Mesenchymal stem cell (in vitro differentiated cells and primary cell): ENCODE results near the gene BCL2L11.

Source experiments
- DNase-seq: peaks from one replicate; pipeline ENCODE4 v3.0.0-alpha.2; 2013
- H2AFZ ChIP-seq: one replicate; pipeline ENCODE4 v1.6.1; 2013; ENCODE audit warnings: low read depth, mild to moderate bottlenecking, control low read depth, inconsistent platforms, low read length, moderate library complexity
- H2AK5ac ChIP-seq: 2 replicates; pipeline ENCODE4 v1.6.1; 2013; ENCODE audit warnings: low read length, moderate library complexity, mild to moderate bottlenecking, inconsistent platforms; ENCODE audit not compliant: severe bottlenecking
- H2BK120ac ChIP-seq: one replicate; pipeline ENCODE4 v1.6.1; 2013; ENCODE audit warnings: low read depth, mild to moderate bottlenecking, inconsistent platforms, low read length, moderate library complexity
- H2BK12ac ChIP-seq, 2 experiments: one replicate each; pipeline ENCODE4 v1.6.1; 2013; ENCODE audit warnings: inconsistent platforms in 2 of 2, low read length in 2 of 2, mild to moderate bottlenecking in 2 of 2, moderate library complexity in 2 of 2, control low read depth in 1 of 2
- H2BK15ac ChIP-seq: one replicate; pipeline ENCODE4 v1.6.1; 2013; ENCODE audit warnings: mild to moderate bottlenecking, low read depth, inconsistent platforms; ENCODE audit not compliant: poor library complexity, severe bottlenecking
- H2BK5ac ChIP-seq: 2 replicates; pipeline ENCODE4 v1.6.1; 2013; ENCODE audit warnings: low read depth, mild to moderate bottlenecking, low read length, control low read depth, inconsistent platforms; ENCODE audit not compliant: poor library complexity, severe bottlenecking
- H3K14ac ChIP-seq, 2 experiments: one replicate each; pipeline ENCODE4 v1.6.1; 2013; ENCODE audit warnings: inconsistent platforms in 2 of 2, low read length in 2 of 2, control low read depth in 1 of 2, mild to moderate bottlenecking in 1 of 2, moderate library complexity in 1 of 2
- H3K18ac ChIP-seq, 2 experiments: one replicate each; pipeline ENCODE4 v1.6.1; 2013; ENCODE audit warnings: inconsistent platforms in 2 of 2, low read length in 2 of 2, control low read depth in 1 of 2, low read depth in 1 of 2, mild to moderate bottlenecking in 1 of 2
- H3K23ac ChIP-seq, 2 experiments: one replicate each; pipeline ENCODE4 v1.6.1; 2013; ENCODE audit warnings: inconsistent platforms in 2 of 2, low read length in 2 of 2, mild to moderate bottlenecking in 2 of 2, moderate library complexity in 2 of 2, control low read depth in 1 of 2
- H3K27ac ChIP-seq: 2 replicates; pipeline ENCODE4 v1.5.1; 2013; ENCODE audit warnings: mild to moderate bottlenecking, moderate library complexity, low read length, control low read depth, inconsistent platforms; ENCODE audit not compliant: poor library complexity, severe bottlenecking
- H3K27me3 ChIP-seq, 2 experiments: 2 replicates each; pipeline versions ENCODE4 v1.6.1 to v1.7.0; 2013; ENCODE audit warnings: low read length in 2 of 2, mild to moderate bottlenecking in 2 of 2, moderate library complexity in 2 of 2, control low read depth in 1 of 2, inconsistent platforms in 1 of 2; ENCODE audit not compliant: control insufficient read depth in 1 of 2, insufficient read depth in 1 of 2
- H3K36me3 ChIP-seq, 2 experiments: 2 replicates each; pipeline versions ENCODE4 v1.6.1 to v1.7.0; 2013; ENCODE audit warnings: low read length in 2 of 2, control low read depth in 1 of 2, inconsistent platforms in 1 of 2, low read depth in 1 of 2, mild to moderate bottlenecking in 1 of 2; ENCODE audit not compliant: insufficient read depth in 2 of 2, control insufficient read depth in 1 of 2
- H3K4ac ChIP-seq, 2 experiments: one replicate each; pipeline ENCODE4 v1.6.1; 2013; ENCODE audit warnings: inconsistent platforms in 2 of 2, low read length in 2 of 2, mild to moderate bottlenecking in 2 of 2, moderate library complexity in 2 of 2, control low read depth in 1 of 2, low read depth in 1 of 2
- H3K4me1 ChIP-seq: 2 replicates; pipeline ENCODE4 v1.6.1; 2013; ENCODE audit warnings: low read depth, low read length, control low read depth; ENCODE audit not compliant: control insufficient read depth, insufficient read depth
- H3K4me2 ChIP-seq: 2 replicates; pipeline ENCODE4 v1.6.1; 2013; ENCODE audit warnings: low read length, mild to moderate bottlenecking, inconsistent platforms; ENCODE audit not compliant: poor library complexity, severe bottlenecking
- H3K4me3 ChIP-seq, 2 experiments: 2 replicates each; pipeline versions ENCODE4 v1.5.1 to v1.7.0; 2013; ENCODE audit warnings: low read length in 2 of 2, mild to moderate bottlenecking in 2 of 2, control low read depth in 1 of 2, low read depth in 1 of 2; ENCODE audit not compliant: insufficient read depth in 1 of 2
- H3K79me1 ChIP-seq: replicated peaks from 2 replicates; pipeline ENCODE4 v1.6.1; 2013; ENCODE audit warnings: mild to moderate bottlenecking, control low read depth, low read length, inconsistent platforms; ENCODE audit not compliant: poor library complexity, severe bottlenecking
- H3K9ac ChIP-seq: 2 replicates; pipeline ENCODE4 v1.7.0; 2013; ENCODE audit warnings: mild to moderate bottlenecking, low read length, moderate library complexity
- H3K9me3 ChIP-seq: 2 replicates; pipeline ENCODE4 v1.7.0; 2013; ENCODE audit warnings: mild to moderate bottlenecking, low read length; ENCODE audit not compliant: control insufficient read depth
- H4K8ac ChIP-seq: one replicate; pipeline ENCODE4 v1.6.1; 2013; ENCODE audit warnings: inconsistent platforms, mild to moderate bottlenecking, low read length, moderate library complexity
- H4K91ac ChIP-seq: one replicate; pipeline ENCODE4 v1.6.1; 2013; ENCODE audit warnings: mild to moderate bottlenecking, low read length, inconsistent platforms
- WGBS: methylation state at CpG from one replicate; pipeline ENCODE4 v1.1.7; 2013; ENCODE audit warnings: mixed read lengths; 5-methylcytosine and 5-hydroxymethylcytosine counted together

BCL2L11 gene

GRCh38 chr2:111135910-111136297 is 15.2 kb downstream of the BCL2L11 start:
- no peak overlapping the region for H3K14ac ChIP-seq
- H3K9ac ChIP-seq = peak overlapping the region; percentile 23
- H3K36me3 ChIP-seq = peaks cover 0 to 30% of the 10 kb centered on the region in 2 experiments
- no peak overlapping the region for H3K27ac ChIP-seq
- H3K27me3 ChIP-seq = peaks cover 0 to 16% of the 10 kb centered on the region in 2 experiments
- H2BK15ac ChIP-seq = no peak overlapping the region
- WGBS = 70% methylated on average over 9 of the region's 9 CpGs
- no peak overlapping the region for H2BK5ac ChIP-seq
- H4K8ac ChIP-seq = no peak overlapping the region
- no peak overlapping the region for H2BK12ac ChIP-seq
- H3K4me3 ChIP-seq = no peak overlapping the region
- H2AK5ac ChIP-seq = no peak overlapping the region
- H3K18ac ChIP-seq = no peak overlapping the region
- H2AFZ ChIP-seq = no peak overlapping the region
- no peak overlapping the region for H4K91ac ChIP-seq
- DNase-seq = peak; percentile 7
- no peak overlapping the region for H3K23ac ChIP-seq
- H3K79me1 ChIP-seq = peaks cover 26% of the 10 kb centered on the region
- H2BK120ac ChIP-seq = no peak overlapping the region
- no peaks in the 10 kb centered on the region for H3K9me3 ChIP-seq
- H3K4me1 ChIP-seq = peaks cover 8% of the 10 kb centered on the region
- no peak overlapping the region for H3K4me2 ChIP-seq
- no peak overlapping the region for H3K4ac ChIP-seq

- Histone ChIP-seq H2BK12ac (no peak overlapping the region), H2AK5ac (no peak overlapping the region), H3K14ac (no peak overlapping the region), H3K23ac (no peak overlapping the region), H3K4ac (no peak overlapping the region), H3K9me3 (no peaks in the 10 kb centered on the region), H3K36me3 (peaks cover 2 to 38% of the 10 kb centered on the region in 2 experiments), H2BK5ac (no peak overlapping the region), H2BK15ac (no peak overlapping the region), H3K4me2 (no peak overlapping the region), H2BK120ac (no peak overlapping the region), H3K4me3 (no peak overlapping the region), H3K27me3 (peaks cover 0 to 16% of the 10 kb centered on the region in 2 experiments), H3K9ac (no peak overlapping the region), H3K4me1 (peaks cover 8% of the 10 kb centered on the region), H3K79me1 (peaks cover 27% of the 10 kb centered on the region), H3K18ac (no peak overlapping the region), H4K8ac (no peak overlapping the region), H4K91ac (no peak overlapping the region), H3K27ac (no peak overlapping the region), H2AFZ (no peak overlapping the region)
- WGBS = 93% methylated on average over 3 of the region's 5 CpGs
- no peak for DNase-seq
These were observed 18.1 kb downstream of the BCL2L11 start for GRCh38 chr2:111138839-111139238.

GRCh38 chr2:111139637-111140317 is 19.1 kb downstream of the BCL2L11 start:
- Histone ChIP-seq H3K9me3 (no peaks in the 10 kb centered on the region), H4K91ac (no peak overlapping the region), H3K4ac (peak overlapping the region in 1 of 2 experiments; percentile 28), H3K18ac (no peak overlapping the region), H3K9ac (no peak overlapping the region), H3K36me3 (peaks cover 2 to 38% of the 10 kb centered on the region in 2 experiments), H2AFZ (no peak overlapping the region), H3K79me1 (peaks cover 29% of the 10 kb centered on the region), H3K14ac (no peak overlapping the region), H3K27ac (no peak overlapping the region), H2BK12ac (no peak overlapping the region), H2BK120ac (no peak overlapping the region), H3K4me1 (peaks cover 8% of the 10 kb centered on the region), H3K23ac (no peak overlapping the region), H2BK15ac (no peak overlapping the region), H3K4me3 (no peak overlapping the region), H3K4me2 (no peak overlapping the region), H3K27me3 (peaks cover 0 to 16% of the 10 kb centered on the region in 2 experiments), H2AK5ac (no peak overlapping the region), H4K8ac (no peak overlapping the region), H2BK5ac (no peak overlapping the region)
- DNase-seq = no peak
- 79% methylated on average over 11 of the region's 12 CpGs for WGBS

GRCh38 chr2:111140815-111141214 is 20.1 kb downstream of the BCL2L11 start:
- Histone ChIP-seq H2AK5ac (no peak overlapping the region), H3K4me3 (no peak overlapping the region), H3K36me3 (peaks cover 2 to 31% of the 10 kb centered on the region in 2 experiments), H3K9ac (no peak overlapping the region), H3K9me3 (no peaks in the 10 kb centered on the region), H4K91ac (no peak overlapping the region), H3K23ac (no peak overlapping the region), H3K27ac (no peak overlapping the region), H3K4ac (no peak overlapping the region), H2BK5ac (no peak overlapping the region), H3K79me1 (peaks cover 24% of the 10 kb centered on the region), H3K27me3 (peaks cover 0 to 16% of the 10 kb centered on the region in 2 experiments), H3K4me1 (peaks cover 4% of the 10 kb centered on the region), H4K8ac (no peak overlapping the region), H2BK12ac (no peak overlapping the region), H3K18ac (no peak overlapping the region), H2BK15ac (no peak overlapping the region), H3K4me2 (no peak overlapping the region), H2BK120ac (no peak overlapping the region), H3K14ac (peak overlapping the region in 1 of 2 experiments; percentile 83), H2AFZ (no peak overlapping the region)
- 90% methylated on average over 3 of the region's 4 CpGs for WGBS
- DNase-seq = no peak
